ENCODE results near the gene ATP2B2.
"Not testable (repeated sequence)": the region's sequence is repeated elsewhere in the genome, so short reads cannot be mapped to it uniquely, and the experiment has no call there.

Gene ATP2B2

GRCh38 chr3:10505050-10505790 is at the start of gene ATP2B2:
Gene ATP2B2 (minus strand): TSS chr3:10505586. CDS start chr3:10449543, 56,043 bp downstream.
- DNase-seq: no peak

DNA sequence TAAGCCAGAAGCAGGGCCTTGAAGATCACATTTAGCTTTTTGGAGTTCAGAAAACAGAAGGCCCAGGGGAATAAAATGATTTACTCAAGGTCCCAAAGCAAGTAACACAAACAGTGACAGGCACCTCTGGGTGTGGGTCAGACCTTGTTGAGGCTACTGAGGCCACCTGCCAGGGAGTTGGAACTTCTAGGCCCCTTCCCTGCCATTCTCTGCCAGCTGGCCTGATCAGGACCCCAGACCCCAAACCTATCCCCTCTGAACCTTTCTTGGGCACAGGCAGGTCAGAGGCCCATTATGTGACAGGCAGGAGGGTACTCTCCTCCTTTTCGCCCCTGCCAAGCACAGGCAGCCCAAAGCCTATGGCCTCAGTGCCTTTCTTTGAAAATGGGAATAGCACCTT is 49.4 kb upstream of the ATP2B2 start:
- DNase-seq: no peak

DNA sequence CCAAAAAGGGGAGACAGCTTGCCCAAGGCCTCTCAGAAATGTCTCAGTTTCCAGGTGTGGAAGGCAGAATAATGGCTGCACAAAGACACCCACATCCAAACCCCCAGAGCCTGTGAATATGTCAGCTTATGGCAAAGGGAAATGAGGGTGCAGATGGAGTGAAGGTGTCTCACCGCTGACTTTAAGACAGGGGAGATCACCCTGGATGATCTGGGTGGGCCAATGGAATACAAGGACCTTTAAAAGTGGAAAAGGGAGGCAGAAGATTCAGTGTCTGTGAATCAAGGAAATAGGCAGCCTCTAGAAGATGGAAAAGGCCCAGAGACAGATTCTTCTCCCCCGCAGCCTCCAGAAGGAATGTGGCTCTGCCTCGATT is 48.8 kb upstream of the ATP2B2 start:
- no peak for DNase-seq

GRCh38 chr3:10553591-10554235 is 48.3 kb upstream of the ATP2B2 start:
- DNase-seq: no peak

- no peak for DNase-seq
Measured at GRCh38 chr3:10552631-10552943, 47.2 kb upstream of the ATP2B2 start.

DNA sequence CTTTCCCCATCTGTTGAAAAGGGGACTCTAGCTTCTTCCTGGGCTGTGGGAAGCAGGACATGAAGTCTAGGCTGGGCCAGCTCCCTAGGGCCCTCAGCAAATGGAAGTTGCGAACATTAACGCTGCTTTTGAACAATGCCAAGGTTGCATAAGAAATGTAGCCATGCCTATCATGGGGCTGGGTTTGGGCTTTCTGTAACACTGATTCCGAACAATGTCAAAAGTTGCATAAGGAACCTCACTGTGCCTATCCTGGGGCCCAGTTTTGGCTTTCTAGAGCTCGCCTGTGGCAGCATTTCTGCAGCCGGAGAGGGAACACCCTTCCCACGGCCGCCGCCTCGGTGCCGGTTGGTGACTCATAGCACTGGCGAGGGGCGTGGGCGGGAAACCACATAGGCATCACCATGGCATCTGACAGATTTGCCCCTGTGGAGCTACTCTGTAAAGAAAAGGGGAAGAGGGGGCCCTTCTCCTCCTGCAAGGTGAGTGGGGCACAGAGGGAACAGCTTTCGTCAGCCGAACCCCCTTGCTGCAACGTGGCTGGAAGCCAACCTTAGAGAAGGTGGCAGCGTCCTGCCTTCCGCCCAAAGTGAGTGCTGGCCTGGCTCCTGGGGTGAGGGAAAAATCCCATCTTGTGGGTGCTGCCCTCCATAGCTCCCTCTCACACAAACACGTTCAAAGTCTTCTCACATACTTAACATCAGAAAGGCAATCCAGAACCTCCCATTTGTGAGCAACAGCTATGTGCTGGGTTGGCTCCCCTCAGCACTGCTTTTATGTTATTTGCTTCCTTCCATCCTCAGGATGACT is 46.6 kb upstream of the ATP2B2 start:
- no peak for DNase-seq

- DNase-seq: no peak
Measured at GRCh38 chr3:10551139-10551538, 45.8 kb upstream of the ATP2B2 start.

GRCh38 chr3:10550705-10551104 is 45.3 kb upstream of the ATP2B2 start:
- no peak for DNase-seq

GRCh38 chr3:10549617-10550230 is 44.3 kb upstream of the ATP2B2 start:
- DNase-seq: no peak

GRCh38 chr3:10548992-10549391 is 43.6 kb upstream of the ATP2B2 start:
- no peak for DNase-seq

GRCh38 chr3:10547841-10548783 is 42.7 kb upstream of the ATP2B2 start:
- DNase-seq: no peak

DNA sequence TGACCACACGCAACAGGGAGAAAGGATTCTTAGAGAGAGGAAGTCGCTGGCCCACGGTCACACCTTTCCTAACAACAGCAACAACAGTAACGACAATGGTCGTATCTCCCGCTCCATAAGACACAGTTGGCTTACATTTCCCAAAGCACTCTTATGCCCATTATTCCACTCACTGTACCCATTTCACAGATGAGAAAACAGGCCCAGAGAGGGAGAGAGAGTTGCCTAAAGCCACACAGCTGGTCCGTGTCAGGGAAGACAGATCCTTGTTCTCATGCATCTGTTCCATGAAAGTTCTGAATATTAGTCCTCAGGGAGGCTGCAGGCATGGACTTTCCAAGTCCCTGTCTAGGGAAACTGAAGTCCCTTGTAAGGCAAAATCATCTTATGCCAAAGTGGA is 42.0 kb upstream of the ATP2B2 start:
- no peak for DNase-seq

DNA sequence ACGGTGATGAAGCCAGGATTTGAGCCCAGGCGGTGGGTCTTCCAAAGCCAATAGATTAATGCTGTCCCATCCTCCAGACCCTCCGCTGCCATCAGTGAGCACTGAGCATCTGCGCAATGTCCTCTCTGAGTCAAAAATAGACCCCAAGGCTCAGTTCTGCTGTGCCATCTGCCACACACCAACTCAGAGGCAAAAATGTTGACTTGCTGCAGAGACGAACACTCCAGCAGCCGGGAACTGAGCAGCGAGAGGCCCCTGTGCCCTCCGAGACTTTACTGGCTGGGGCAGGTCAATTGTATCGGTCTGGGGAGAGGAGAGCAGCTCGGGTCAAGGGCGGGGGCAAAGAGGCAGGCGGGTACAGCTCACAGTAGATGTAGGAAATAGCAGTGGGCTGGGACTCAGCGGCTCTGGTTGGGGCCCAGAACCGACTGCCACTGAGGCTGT is 41.5 kb upstream of the ATP2B2 start:
- DNase-seq: no peak

DNA sequence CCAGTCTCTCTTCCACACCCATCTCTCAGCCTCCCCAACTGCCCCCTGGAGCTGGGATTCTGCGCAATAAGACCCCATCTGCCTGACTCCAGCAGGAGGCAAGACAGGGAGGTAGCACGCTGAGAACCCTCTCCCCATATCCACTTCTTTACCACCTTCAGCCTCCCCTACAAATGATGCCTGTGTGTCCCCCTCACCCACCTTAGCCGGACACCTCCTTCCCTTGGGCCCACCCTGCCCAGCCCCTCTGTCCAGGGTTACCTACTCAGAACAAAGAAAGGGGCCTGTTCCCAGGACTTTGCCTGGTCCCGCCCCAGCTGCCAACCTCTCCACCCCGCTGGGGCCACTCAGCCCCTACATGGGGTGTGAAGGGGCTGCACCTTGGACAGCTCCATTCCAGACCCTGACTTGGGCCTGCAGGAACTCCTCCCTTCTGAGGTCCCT is 40.8 kb upstream of the ATP2B2 start:
- DNase-seq: no peak

GRCh38 chr3:10542518-10542917 is 37.1 kb upstream of the ATP2B2 start:
- no peak for DNase-seq

GRCh38 chr3:10540347-10540746 is 35.0 kb upstream of the ATP2B2 start:
- DNase-seq: not testable (repeated sequence)

DNA sequence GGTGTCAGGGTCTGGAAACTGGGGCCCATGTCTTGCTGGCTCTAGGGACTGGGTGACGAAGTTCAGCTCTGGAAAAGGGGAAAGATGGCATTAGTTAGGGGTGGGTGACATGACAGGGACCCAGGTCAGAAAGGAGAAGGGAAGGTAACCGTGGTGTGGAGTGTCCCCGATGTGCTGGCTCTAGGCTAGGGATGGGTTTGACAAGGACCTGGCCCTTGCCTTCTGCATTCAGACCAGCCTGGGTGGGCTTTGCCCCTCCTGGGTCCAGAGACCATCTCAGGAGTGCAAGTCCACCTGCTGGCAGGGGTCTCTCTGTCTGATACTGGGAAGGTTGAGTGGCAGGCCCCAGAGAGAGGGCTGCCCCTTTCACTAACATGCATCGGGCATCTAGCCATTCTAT is 28.7 kb upstream of the ATP2B2 start:
- DNase-seq: no peak

DNA sequence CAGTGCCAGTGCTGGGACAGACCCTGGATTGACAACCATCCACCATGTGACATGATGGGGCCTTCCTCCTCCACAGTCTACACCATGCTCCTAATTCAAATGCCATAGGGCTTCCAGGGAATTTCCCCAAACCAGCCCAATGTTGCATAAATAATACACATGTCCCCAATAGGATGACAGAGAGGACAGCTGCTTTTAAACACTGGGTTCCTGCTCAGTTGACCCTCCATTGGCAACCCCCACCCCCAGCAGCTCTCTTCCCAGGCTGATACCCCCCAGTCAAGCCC is 28.3 kb upstream of the ATP2B2 start:
- no peak for DNase-seq

DNA sequence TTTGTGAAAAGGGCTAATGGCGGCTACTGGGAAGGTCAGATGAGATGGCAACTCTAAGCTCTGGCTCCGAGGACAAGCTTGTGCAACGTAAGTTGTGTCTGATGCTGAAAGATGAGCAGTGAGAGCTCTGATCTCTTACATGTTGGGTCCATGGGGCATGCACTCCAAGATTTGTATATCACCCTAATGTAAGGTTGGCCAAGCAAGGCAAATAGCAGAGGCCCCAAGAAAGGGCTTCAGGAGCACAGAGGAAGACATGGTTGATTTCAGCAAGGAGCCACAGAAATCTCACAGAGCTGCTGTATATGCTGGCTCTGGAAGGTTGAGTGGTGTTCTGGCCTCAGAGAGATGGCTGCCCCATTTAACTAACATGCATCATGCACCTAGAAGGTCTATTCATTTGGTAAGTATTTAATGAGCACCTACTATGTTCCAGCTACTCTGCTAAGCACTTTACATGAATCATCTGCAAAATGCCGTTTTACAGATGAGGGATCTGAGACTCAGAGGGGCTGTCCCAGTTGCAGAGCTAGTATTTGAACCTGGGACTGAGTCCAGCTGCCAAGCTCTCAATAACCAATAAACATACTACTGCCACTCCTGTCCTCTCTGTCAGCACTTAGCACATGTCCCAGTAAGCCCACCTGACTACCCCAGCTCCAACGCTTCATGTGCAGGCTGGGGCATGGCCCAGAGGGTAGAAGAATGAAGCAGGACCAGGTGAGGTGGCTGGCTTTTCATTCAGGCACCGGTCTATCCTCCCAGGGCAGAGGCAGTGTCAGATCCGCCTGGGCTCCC is 27.8 kb upstream of the ATP2B2 start:
- no peak for DNase-seq

- DNase-seq: no peak
Measured at GRCh38 chr3:10531031-10531430, 25.6 kb upstream of the ATP2B2 start.

- no peak for DNase-seq
Measured at GRCh38 chr3:10530241-10530640, 24.9 kb upstream of the ATP2B2 start.

DNA sequence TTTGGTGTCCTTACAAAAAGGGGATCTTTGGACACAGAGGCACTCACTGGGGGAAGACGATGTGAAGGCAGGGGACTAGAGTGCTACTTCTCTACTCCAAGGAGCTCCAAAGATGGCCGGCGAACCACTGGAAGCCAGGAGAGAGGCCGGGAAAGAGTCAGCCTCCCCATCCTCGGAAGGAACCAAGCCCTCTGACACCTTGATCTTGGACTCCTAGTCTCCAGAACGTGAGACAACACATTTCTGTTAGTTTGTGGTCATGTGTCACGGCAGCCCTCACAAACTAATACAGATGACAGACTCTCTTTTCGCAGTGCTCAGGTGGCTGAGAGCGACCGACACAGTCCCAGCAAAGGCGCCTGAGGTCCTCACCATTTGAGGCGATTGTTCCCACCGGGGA is 24.4 kb upstream of the ATP2B2 start:
- DNase-seq: no peak
